Right lobe of liver (tissue), 6 donors: ENCODE data around the gene FMN2. TPM values are rescaled to one million over a fixed set of nuclear protein-coding genes. Genes with fewer than 3 reads are reported as not detected.

Experiments used
- ATAC-seq, 4 donors: fragments of 200-7000 bp; cut with Tn5 transposase; one replicate each; pipeline ENCODE4 v1.9.1; 2020; ENCODE audit warnings: mild to moderate bottlenecking in 4 of 4, moderate library complexity in 4 of 4
- DNase-seq, 3 donors: peaks; one replicate each; pipeline ENCODE4 v3.0.0-alpha.2; 2020
- H3K27ac ChIP-seq, 3 donors: fragments of 200-600 bp; one replicate each; pipeline ENCODE4 v1.8.0; 2022
- H3K27me3 ChIP-seq, 2 donors: fragments of 200-600 bp; one replicate each; pipeline ENCODE4 v1.8.0; 2022
- H3K36me3 ChIP-seq, 4 donors: fragments of 200-600 bp; sonication (generic) in 1 of 4; one replicate each; pipeline versions ENCODE4 v1.5.1 to v1.8.0; 2017 to 2022; ENCODE audit warnings: control low read depth in 1 of 4
- H3K4me1 ChIP-seq, 4 donors: fragments of 200-600 bp; sonication (generic) in 1 of 4; one replicate each; pipeline versions ENCODE4 v1.5.1 to v1.8.0; 2017 to 2022; ENCODE audit warnings: control low read depth in 1 of 4
- H3K4me3 ChIP-seq, 3 donors: fragments of 200-600 bp; one replicate each; pipeline ENCODE4 v1.8.0; 2022
- H3K9me3 ChIP-seq, 4 donors: fragments of 200-600 bp; sonication (generic) in 1 of 4; one replicate each; pipeline versions ENCODE4 v1.5.1 to v1.8.0; 2017 to 2022; ENCODE audit warnings: control low read depth in 1 of 4
- CTCF ChIP-seq, 4 donors: fragments of 200-600 bp in 3 of 4; fragments of 450-650 bp in 1 of 4; IDR thresholded peaks; one replicate each; pipeline versions ENCODE4 v1.5.1 to v1.8.0; 2016 to 2022; ENCODE audit warnings: antibody characterized with exemption in 4 of 4, mild to moderate bottlenecking in 2 of 4
- POLR2A ChIP-seq: fragments of 450-650 bp; IDR thresholded peaks from one replicate; pipeline ENCODE4 v1.6.1; 2017; ENCODE audit warnings: antibody characterized with exemption, mild to moderate bottlenecking
- WGBS: methylation state at CpG from one replicate; pipeline ENCODE4 v1.1.6; 2018; ENCODE audit warnings: low coverage, low lambda C conversion rate; ENCODE audit not compliant: insufficient coverage; ENCODE audit errors: missing lambda C conversion rate; 5-methylcytosine and 5-hydroxymethylcytosine counted together
- intact Hi-C, 2 donors: fragments of 100-400 bp; cut with DNase I; formaldehyde crosslinking; loops; one replicate each; pipeline versions ENCODE4 v1.11.2 to v1.14.1; 2022
- total RNA-seq, 6 experiments: library from RNA; depleted of rRNA in 2 of 6; stranded (reverse); fragments of >200 nt in 2 of 6; fragmentation: NEBNext Ultra II Directional in 3 of 6; extraction: Animal tissue kit (Norgen Biotek cat#: 25700) in 3 of 6; gene quantifications; one replicate each; pipeline versions ENCODE4 v1.1.0 to v1.2.4, GENCODE V29; 2016 to 2023
- donor health status: DM: no; HTN: yes; CAD: no.
- donor health status: DM: no; HTN: no; CAD: no.
- donor health status: DM: no; HTN: no; CAD: no.
- donor health status: DM: no; HTN: yes; CAD: no.
- donor health status: DM: no; HTN: yes; CAD: no.

Gene FMN2
- total RNA-seq, 6 experiments from 2014 or later = 0.12 TPM; not detected in 5

GRCh38 chr1:240424740-240425464, 333.2 kb downstream of the FMN2 start:
- no peak for ATAC-seq
- WGBS = 61% methylated on average over 7 of the region's 7 CpGs

GRCh38 chr1:240426051-240426450, 334.4 kb downstream of the FMN2 start:
- ATAC-seq = no peak
- DNase-seq = no peak
- Histone ChIP-seq H3K27me3 (no peaks in the 10 kb centered on the region), H3K36me3 (no peaks in the 10 kb centered on the region), H3K4me3 (no peak overlapping the region), H3K4me1 (no peaks in the 10 kb centered on the region), H3K9me3 (no peaks in the 10 kb centered on the region), H3K27ac (no peak overlapping the region)
- TF ChIP-seq POLR2A = no peak
- intact Hi-C loops = no loop called here
- WGBS = 67% methylated on average over 2 of the region's 2 CpGs

More at GRCh38 chr1:240424740-240425464, 333.2 kb downstream of the FMN2 start:
- no peaks in the 10 kb centered on the region for H3K36me3 ChIP-seq
- no peak overlapping the region for H3K27ac ChIP-seq
- DNase-seq = no peak
- no peaks in the 10 kb centered on the region for H3K9me3 ChIP-seq
- intact Hi-C loops = no loop called here
- no peak for TF ChIP-seq CTCF (IDR thresholded peaks at IDR 0.05)
- no peak for TF ChIP-seq POLR2A
- no peak overlapping the region for H3K4me3 ChIP-seq
- H3K4me1 ChIP-seq = no peaks in the 10 kb centered on the region
- no peaks in the 10 kb centered on the region for H3K27me3 ChIP-seq

GRCh38 chr1:240435996-240436566, 344.4 kb downstream of the FMN2 start:
- H3K4me3 ChIP-seq = no peak overlapping the region
- no peaks in the 10 kb centered on the region for H3K9me3 ChIP-seq
- H3K27ac ChIP-seq = no peak overlapping the region
- no peaks in the 10 kb centered on the region for H3K4me1 ChIP-seq
- DNase-seq (no peak), ATAC-seq (no peak)
- WGBS = 67% methylated on average over 9 of the region's 9 CpGs
- H3K36me3 ChIP-seq = no peaks in the 10 kb centered on the region
- no peak for TF ChIP-seq POLR2A
- no peaks in the 10 kb centered on the region for H3K27me3 ChIP-seq
- intact Hi-C loops = no loop called here

GRCh38 chr1:240441669-240442068, 350.0 kb downstream of the FMN2 start:
- H3K9me3 ChIP-seq = no peaks in the 10 kb centered on the region
- TF ChIP-seq POLR2A (no peak), CTCF (IDR thresholded peaks at IDR 0.05) (no peak)
- 88% methylated on average over 1 of the region's 1 CpG for WGBS
- ATAC-seq (no peak), DNase-seq (no peak)
- H3K27me3 ChIP-seq = no peaks in the 10 kb centered on the region
- H3K36me3 ChIP-seq = no peaks in the 10 kb centered on the region
- H3K4me1 ChIP-seq = no peaks in the 10 kb centered on the region
- H3K27ac ChIP-seq = no peak overlapping the region
- intact Hi-C loops = no loop called here
- no peak overlapping the region for H3K4me3 ChIP-seq

- Histone ChIP-seq H3K27ac (no peak overlapping the region), H3K36me3 (no peaks in the 10 kb centered on the region), H3K4me3 (no peak overlapping the region), H3K4me1 (no peaks in the 10 kb centered on the region), H3K27me3 (no peaks in the 10 kb centered on the region), H3K9me3 (no peaks in the 10 kb centered on the region)
- TF ChIP-seq POLR2A = no peak
- no peak for TF ChIP-seq CTCF (IDR thresholded peaks at IDR 0.05)
- 63% methylated on average over 3 of the region's 3 CpGs for WGBS
- intact Hi-C loops = no loop called here
- no peak for ATAC-seq
- no peak for DNase-seq
These were observed 353.7 kb downstream of the FMN2 start for GRCh38 chr1:240445369-240445768.
